IMR-90 (cell line): Measurements from ENCODE around the gene SEPTIN8.

Experiments
- BHLHE40 ChIP-seq: fragments of 150-350 bp; IDR thresholded peaks from 2 replicates; pipeline ENCODE4 v1.6.1; 2016; ENCODE audit warnings: mild to moderate bottlenecking, low read depth, low read length
- CEBPB ChIP-seq: IDR thresholded peaks from 2 replicates; pipeline ENCODE4 v1.6.1; 2012; ENCODE audit warnings: low read depth, low read length, improper control_type of control experiment
- CHD1 ChIP-seq: IDR thresholded peaks from 2 replicates; pipeline ENCODE4 v1.6.1; 2012; ENCODE audit warnings: low read depth, low read length, improper control_type of control experiment
- CTCF ChIP-seq: conservative IDR thresholded peaks from 2 replicates; pipeline ENCODE4 v1.5.1; 2012; ENCODE audit warnings: mild to moderate bottlenecking, low read depth, low read length, improper control_type of control experiment
- ELK1 ChIP-seq: fragments of 150-350 bp; IDR thresholded peaks from 2 replicates; pipeline ENCODE4 v1.6.1; 2016; ENCODE audit warnings: low read depth, mild to moderate bottlenecking, low read length, moderate library complexity, borderline replicate concordance
- FOS ChIP-seq: fragments of 150-350 bp; IDR thresholded peaks from 2 replicates; pipeline ENCODE4 v1.6.1; 2016; ENCODE audit warnings: low read depth, low read length
- MAFK ChIP-seq: IDR thresholded peaks from 2 replicates; pipeline ENCODE4 v1.6.1; 2012; ENCODE audit warnings: low read depth, low read length, improper control_type of control experiment
- MAZ ChIP-seq: IDR thresholded peaks from 2 replicates; pipeline ENCODE4 v1.6.1; 2012; ENCODE audit warnings: low read depth, mild to moderate bottlenecking, low read length, improper control_type of control experiment, moderate library complexity, borderline replicate concordance
- MXI1 ChIP-seq: IDR thresholded peaks from 2 replicates; pipeline ENCODE4 v1.6.1; 2012; ENCODE audit warnings: low read depth, mild to moderate bottlenecking, low read length, moderate library complexity, borderline replicate concordance
- POLR2A ChIP-seq: IDR thresholded peaks from 2 replicates; pipeline ENCODE4 v1.6.1; 2012; ENCODE audit warnings: mild to moderate bottlenecking, low read depth, low read length
- RAD21 ChIP-seq: IDR thresholded peaks from 2 replicates; pipeline ENCODE4 v1.6.1; 2012; ENCODE audit warnings: low read length, improper control_type of control experiment
- RFX5 ChIP-seq: IDR thresholded peaks from 2 replicates; pipeline ENCODE4 v1.8.0; 2012; ENCODE audit warnings: low read depth, mild to moderate bottlenecking, low read length, moderate library complexity
- SMC3 ChIP-seq: fragments of 150-350 bp; IDR thresholded peaks from 2 replicates; pipeline ENCODE4 v1.6.1; 2016; ENCODE audit warnings: low read depth, mild to moderate bottlenecking, antibody characterized with exemption, low read length, moderate library complexity
- USF2 ChIP-seq: fragments of 150-350 bp; IDR thresholded peaks from 2 replicates; pipeline ENCODE4 v1.6.1; 2017; ENCODE audit warnings: mild to moderate bottlenecking, antibody characterized with exemption, low read length, low read depth

- TF ChIP-seq CTCF (no peak), RFX5 (no peak), POLR2A (no peak), SMC3 (no peak), USF2 (no peak), MAFK (no peak), RAD21 (no peak), BHLHE40 (no peak), FOS (no peak), CHD1 (no peak), ELK1 (no peak), CEBPB (no peak), MAZ (no peak), MXI1 (no peak)
Observed at GRCh38 chr5:132826424-132827082, 49.5 kb upstream of the SEPTIN8 start.
